ENCODE data around the gene FNDC5. TPM values are rescaled to one million over a fixed set of nuclear protein-coding genes. Genes with fewer than 3 reads are reported as not detected.

Gene FNDC5
- total and polyA plus RNA-seq, 2 of the 13 experiments (the other 11 are each of a cell fraction or from before 2014, with no cell fraction given): 1.4 to 3.1 TPM

DNA sequence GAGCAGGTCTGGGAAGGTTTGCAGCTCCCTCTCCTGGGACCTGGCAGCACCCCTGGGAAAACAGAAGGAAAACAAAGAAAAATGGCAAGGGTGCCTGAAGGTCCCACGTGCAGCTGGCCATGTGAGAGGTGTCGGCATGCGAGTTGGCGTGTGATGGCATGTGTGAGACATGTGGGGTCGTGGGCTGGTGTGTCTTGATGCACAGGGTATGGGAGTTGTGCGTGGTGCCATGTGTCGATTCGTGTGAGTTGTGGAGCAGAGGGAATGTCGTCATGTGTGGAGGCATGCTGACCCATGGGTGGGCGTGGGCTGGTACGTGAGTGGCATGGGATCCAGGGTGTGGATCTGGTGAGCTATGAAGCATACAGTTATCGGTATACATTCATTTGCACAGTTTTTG is 16.9 kb upstream of the FNDC5 start:
- FAIRE-seq: no peak
- POLR2A ChIA-PET: no interaction called here

GRCh38 chr1:32886828-32887414 is 16.2 kb upstream of the FNDC5 start:
- no peak overlapping the region for H3K4me2 ChIP-seq (ENCODE audit: low read depth, low read length)
- H3K27ac ChIP-seq (ENCODE audit: extremely low read length, insufficient read depth, low read length): no peak overlapping the region
- ChIA-PET POLR2A (no interaction called here), CTCF (ENCODE audit: low intra/inter-chr PET ratio, low total read pairs) (no interaction called here)
- H3K27me3 ChIP-seq (ENCODE audit: control insufficient read depth in 1 of 2, insufficient read depth in 2 of 2, low read length in 2 of 2): peaks cover 8 to 59% of the 10 kb centered on the region in 2 experiments; a peak in 4 of 5 replicates
- no peak for ATAC-seq
- in situ Hi-C loops (cut with HindIII; ENCODE audit: extremely low pct_ligation_motif_present, low pct_unique_long_range_greater_than_20kb) (no loop called here), intact Hi-C loops (cut with micrococcal nuclease; ENCODE audit: unreplicated experiment) (no loop called here)
- no peak overlapping the region for H3K4me3 ChIP-seq (replicated peaks in 1 of 3; ENCODE audit: insufficient read depth in 1 of 3, low read depth in 2 of 3, low read length in 3 of 3)
- H3K9me3 ChIP-seq (ENCODE audit: low read length): no peaks in the 10 kb centered on the region
- H4K20me1 ChIP-seq (ENCODE audit: insufficient read depth, low read length): 0 out of 2 replicates have a peak, but pooled peaks cover 4% of the 10 kb centered on the region
- BruUV-seq (replicated peaks): no TSS peak
- no peaks in the 10 kb centered on the region for H3K79me2 ChIP-seq (ENCODE audit: insufficient read depth, low read length)
- H3K9ac ChIP-seq (ENCODE audit: insufficient read depth, low read depth, low read length): no peak overlapping the region
- H3K4me1 ChIP-seq (ENCODE audit: insufficient read depth, low read length): peaks cover 4% of the 10 kb centered on the region
- FAIRE-seq: no peak
- WGBS (ENCODE audit: low lambda C conversion rate): 32% methylated on average over 8 of the region's 19 CpGs
- H3K36me3 ChIP-seq (replicated peaks in 1 of 2; ENCODE audit: control insufficient read depth in 1 of 2, insufficient read depth in 2 of 2, low read length in 2 of 2): no peaks in the 10 kb centered on the region
- no peak overlapping the region for H2AFZ ChIP-seq (ENCODE audit: low read length)
- DNase-seq (ENCODE audit: low spot score): no peak
- TF ChIP-seq, protein P1, sequence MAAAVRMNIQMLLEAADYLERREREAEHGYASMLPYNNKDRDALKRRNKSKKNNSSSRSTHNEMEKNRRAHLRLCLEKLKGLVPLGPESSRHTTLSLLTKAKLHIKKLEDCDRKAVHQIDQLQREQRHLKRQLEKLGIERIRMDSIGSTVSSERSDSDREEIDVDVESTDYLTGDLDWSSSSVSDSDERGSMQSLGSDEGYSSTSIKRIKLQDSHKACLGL (CRISPR knock-in tag; IDR thresholded peaks at IDR 0.05): no peak
- no peak for TF ChIP-seq ZNF724P (CRISPR knock-in tag; IDR thresholded peaks at IDR 0.05; ENCODE audit: borderline replicate concordance)
- TF ChIP-seq ZNF230 (CRISPR knock-in tag; IDR thresholded peaks at IDR 0.05): no peak
- TF ChIP-seq CREBL2 (CRISPR knock-in tag; IDR thresholded peaks at IDR 0.05; ENCODE audit: borderline replicate concordance): 0 out of 2 replicates have a peak, but pooled peaks have one; percentile 15
- no peak for TF ChIP-seq IRF2 (CRISPR knock-in tag; IDR thresholded peaks at IDR 0.05)
- no peak for TF ChIP-seq KMT2B (CRISPR knock-in tag; IDR thresholded peaks at IDR 0.05)
- no peak for TF ChIP-seq BRD4 (CRISPR knock-in tag; IDR thresholded peaks at IDR 0.05)
- TF ChIP-seq HNRNPLL (IDR thresholded peaks at IDR 0.05; ENCODE audit: low read depth, low read length, poor library complexity, severe bottlenecking): no peak
- TF ChIP-seq GPN1 (CRISPR knock-in tag; IDR thresholded peaks at IDR 0.05; ENCODE audit: borderline replicate concordance): no peak
- TF ChIP-seq ZFX (CRISPR knock-in tag; IDR thresholded peaks at IDR 0.05; ENCODE audit: low read depth): no peak
- no peak for TF ChIP-seq ZNF747 (CRISPR knock-in tag; IDR thresholded peaks at IDR 0.05; ENCODE audit: borderline replicate concordance)
- TF ChIP-seq ZNF333 (CRISPR knock-in tag; IDR thresholded peaks at IDR 0.05; ENCODE audit: borderline replicate concordance): no peak
- TF ChIP-seq REXO4 (CRISPR knock-in tag; IDR thresholded peaks at IDR 0.05; ENCODE audit: borderline replicate concordance): no peak
- TF ChIP-seq ZNF776 (CRISPR knock-in tag; IDR thresholded peaks at IDR 0.05): no peak; the same call in 1 of the 2 replicates

More for the DNA sequence above, 16.9 kb upstream of the FNDC5 start:
- H3K36me3 ChIP-seq (replicated peaks in 1 of 2; ENCODE audit: control insufficient read depth in 1 of 2, insufficient read depth in 2 of 2, low read length in 2 of 2): no peaks in the 10 kb centered on the region
- H3K27me3 ChIP-seq (ENCODE audit: control insufficient read depth in 1 of 2, insufficient read depth in 2 of 2, low read length in 2 of 2): peaks cover 9 to 66% of the 10 kb centered on the region in 2 experiments; a peak in 4 of 5 replicates
- H3K79me2 ChIP-seq (ENCODE audit: insufficient read depth, low read length): no peaks in the 10 kb centered on the region
- no peaks in the 10 kb centered on the region for H3K9me3 ChIP-seq (ENCODE audit: low read length)
- CTCF ChIA-PET (ENCODE audit: low intra/inter-chr PET ratio, low total read pairs): no interaction called here
- no peaks in the 10 kb centered on the region for H3K4me1 ChIP-seq (ENCODE audit: insufficient read depth, low read length)
- in situ Hi-C loops (cut with HindIII; ENCODE audit: extremely low pct_ligation_motif_present, low pct_unique_long_range_greater_than_20kb): no loop called here
- 0 out of 2 replicates have a peak, but pooled peaks cover 4% of the 10 kb centered on the region for H4K20me1 ChIP-seq (ENCODE audit: insufficient read depth, low read length)
- no peak overlapping the region for H3K4me2 ChIP-seq (ENCODE audit: low read depth, low read length)
- 7% methylated on average over 12 of the region's 12 CpGs for WGBS (ENCODE audit: low lambda C conversion rate)
- BruUV-seq (replicated peaks): no TSS peak
- no peak overlapping the region for H3K9ac ChIP-seq (ENCODE audit: insufficient read depth, low read depth, low read length)
- H3K4me3 ChIP-seq (replicated peaks in 1 of 3; ENCODE audit: insufficient read depth in 1 of 3, low read depth in 2 of 3, low read length in 3 of 3): no peak overlapping the region
- TF ChIP-seq TARDBP (CRISPR knock-in tag; IDR thresholded peaks at IDR 0.05) (no peak), FOXK1 (CRISPR knock-in tag; IDR thresholded peaks at IDR 0.05; ENCODE audit: borderline replicate concordance, low read depth) (no peak), STAT5B (CRISPR knock-in tag; IDR thresholded peaks at IDR 0.05) (no peak)
- TF ChIP-seq, protein P2, sequence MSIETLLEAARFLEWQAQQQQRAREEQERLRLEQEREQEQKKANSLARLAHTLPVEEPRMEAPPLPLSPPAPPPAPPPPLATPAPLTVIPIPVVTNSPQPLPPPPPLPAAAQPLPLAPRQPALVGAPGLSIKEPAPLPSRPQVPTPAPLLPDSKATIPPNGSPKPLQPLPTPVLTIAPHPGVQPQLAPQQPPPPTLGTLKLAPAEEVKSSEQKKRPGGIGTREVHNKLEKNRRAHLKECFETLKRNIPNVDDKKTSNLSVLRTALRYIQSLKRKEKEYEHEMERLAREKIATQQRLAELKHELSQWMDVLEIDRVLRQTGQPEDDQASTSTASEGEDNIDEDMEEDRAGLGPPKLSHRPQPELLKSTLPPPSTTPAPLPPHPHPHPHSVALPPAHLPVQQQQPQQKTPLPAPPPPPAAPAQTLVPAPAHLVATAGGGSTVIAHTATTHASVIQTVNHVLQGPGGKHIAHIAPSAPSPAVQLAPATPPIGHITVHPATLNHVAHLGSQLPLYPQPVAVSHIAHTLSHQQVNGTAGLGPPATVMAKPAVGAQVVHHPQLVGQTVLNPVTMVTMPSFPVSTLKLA (IDR thresholded peaks at IDR 0.05): peak; percentile 83
- intact Hi-C loops (cut with micrococcal nuclease; ENCODE audit: unreplicated experiment): no loop called here
- no peak overlapping the region for H3K27ac ChIP-seq (ENCODE audit: extremely low read length, insufficient read depth, low read length)
- ATAC-seq: no peak
- H2AFZ ChIP-seq (ENCODE audit: low read length): no peak overlapping the region
- no peak for DNase-seq (ENCODE audit: low spot score)
